Measurements from ENCODE around the gene NKRF. TPM values are rescaled to one million over a fixed set of nuclear protein-coding genes. Genes with fewer than 3 reads are reported as not detected.

NKRF gene
- total and polyA plus RNA-seq, 9 of the 15 experiments (the other 6 are each of a cell fraction or from before 2014, with no cell fraction given), result 8.9 to 31.9 (median 19.0) TPM

- TF ChIP-seq ZNF407 (IDR thresholded peaks at IDR 0.05; ENCODE audit: low read depth) (no peak), KDM4B (IDR thresholded peaks at IDR 0.05; ENCODE audit: borderline replicate concordance in 2 of 2, low read depth in 1 of 2) (no peak), L3MBTL2 (IDR thresholded peaks at IDR 0.05) (peak; percentile 79), RBM39 (optimal IDR thresholded peaks at IDR 0.05; ENCODE audit: low read depth, low read length) (no peak), NRF1 (conservative IDR thresholded peaks at IDR 0.05 in 1 of 2, IDR thresholded peaks at IDR 0.05 in 1 of 2) (peak; percentile 96 to 97), TAF7 (tag; IDR thresholded peaks at IDR 0.05) (0 out of 2 replicates have a peak, but pooled peaks have one; percentile 45), GABPB1 (CRISPR knock-in tag; IDR thresholded peaks at IDR 0.05) (peak; percentile 50; the same call in 1 of the 2 replicates), SIN3A (IDR thresholded peaks at IDR 0.05; ENCODE audit: borderline replicate concordance in 2 of 2, control insufficient read depth in 1 of 2, low read depth in 2 of 2, low read length in 2 of 2) (peak in 1 of 2 experiments; percentile 48; a peak in 1 of 4 replicates), SPI1 (IDR thresholded peaks at IDR 0.05; ENCODE audit: borderline replicate concordance, low read depth, low read length) (0 out of 2 replicates have a peak, but pooled peaks have one; percentile 2), ZFX (CRISPR knock-in tag; IDR thresholded peaks at IDR 0.05) (peak; percentile 50; the same call in 1 of the 2 replicates), CBX3 (IDR thresholded peaks at IDR 0.05; ENCODE audit: borderline replicate concordance in 1 of 2, low read length in 2 of 2) (no peak), SUPT5H (IDR thresholded peaks at IDR 0.05) (peak; percentile 94), CREB3L1 (IDR thresholded peaks at IDR 0.05; ENCODE audit: borderline replicate concordance, low read depth) (peak; percentile 83), HNRNPH1 (optimal IDR thresholded peaks at IDR 0.05; ENCODE audit: low read depth, low read length) (no peak), TBP (optimal IDR thresholded peaks at IDR 0.05; ENCODE audit: low read depth, low read length) (peak; percentile 88), XRCC3 (IDR thresholded peaks at IDR 0.05) (no peak), ZSCAN29 (IDR thresholded peaks at IDR 0.05) (no peak), TAF9B (IDR thresholded peaks at IDR 0.05; ENCODE audit: partially characterized antibody) (peak; percentile 63)
Observed at GRCh38 chrX:119606280-119607017, at the start of gene NKRF (continued).
